ENCODE measurements around the gene COG8.

DNA sequence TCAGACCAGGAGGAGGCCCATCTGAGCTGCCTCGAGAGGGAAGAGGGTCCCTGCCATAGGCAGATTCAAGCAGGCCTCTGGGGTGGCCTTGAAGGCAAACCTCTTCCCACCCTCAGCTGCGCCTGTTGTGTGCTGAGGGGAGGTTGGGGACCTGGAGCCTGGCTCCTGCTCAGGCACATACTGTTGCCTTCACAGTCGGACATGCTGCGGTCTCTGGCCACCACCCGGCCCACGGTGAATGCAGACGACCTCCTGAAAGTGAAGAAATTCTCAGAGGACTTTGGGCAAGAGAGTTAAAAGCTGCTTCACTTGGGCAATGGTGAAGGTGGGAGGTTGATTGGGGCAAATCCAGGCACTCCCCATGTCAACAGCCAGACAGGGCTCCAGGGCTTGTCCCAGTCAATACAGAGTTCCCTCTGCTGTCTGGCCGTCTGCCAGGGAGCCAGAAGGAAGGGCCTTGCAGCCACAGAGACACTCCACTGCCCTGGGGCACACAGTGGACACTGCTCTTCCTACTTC is 15.3 kb downstream of the COG8 start:
- TF ChIP-seq POLR2AphosphoS5 (IDR thresholded peaks at IDR 0.05; ENCODE audit: borderline replicate concordance, low read depth, low read length) (no peak), EZH2 (IDR thresholded peaks at IDR 0.05) (no peak)

All from SK-N-MC (cell line).